K562 (cell line): ENCODE results near the gene NEDD4L. TPM values are rescaled to one million over a fixed set of nuclear protein-coding genes. Genes with fewer than 3 reads are reported as not detected.

ENCODE experiments used
- ATAC-seq: fragments of 200-7000 bp; cut with Tn5 transposase; 3 replicates; pipeline ENCODE4 v1.9.1; 2020; ENCODE audit warnings: moderate library complexity
- BruUV-seq: library from RNA; stranded (reverse); fragments of 400-500 nt; replicated peaks from 2 replicates; lab custom pipeline; 2021; lab: Mats Ljungman, UMichigan
- CTCF ChIA-PET: fragments of 300-600 bp; formaldehyde crosslinking; extraction: SDS; loops from one replicate; lab custom pipeline; 2021; ENCODE audit warnings: low intra/inter-chr PET ratio; lab: Yijun Ruan, JAX
- POLR2A ChIA-PET: fragments of 300-600, 350-650 bp; sonication (Branson Sonifier 250); formaldehyde crosslinking; extraction: SDS; loops from one replicate; lab custom pipeline; 2021; ENCODE audit warnings: antibody characterized with exemption, inconsistent platforms; lab: Yijun Ruan, JAX
- DNase-seq, 4 experiments: peaks; one replicate each; pipeline versions ENCODE4 v3.0.0 to v3.0.0-alpha.2; 2011 to 2018; ENCODE audit warnings: low spot score in 3 of 4, mixed read lengths in 3 of 4; ENCODE audit errors: extremely low read depth in 1 of 4
- FAIRE-seq: peaks from 2 replicates; lab custom pipeline; 2011; peaks lifted over from hg19 to GRCh38; lab: Jason Lieb, UNC
- H2AFZ ChIP-seq: 2 replicates; pipeline ENCODE4 v1.6.0; 2011; ENCODE audit warnings: low read depth, low read length, control low read depth, inconsistent platforms
- H3K27ac ChIP-seq: fragments of 200-600 bp; 3 replicates; pipeline ENCODE4 v1.8.0; 2011; ENCODE audit warnings: low read depth, mild to moderate bottlenecking, control low read depth, inconsistent platforms, low read length, moderate library complexity, mixed read lengths; ENCODE audit errors: extremely low read depth
- H3K27me3 ChIP-seq, 2 experiments: fragments of 300-600 bp in 1 of 2; 2 replicates in 1 of 2; 3 replicates in 1 of 2; pipeline versions ENCODE4 v1.6.0 to v1.8.0; 2011; ENCODE audit warnings: inconsistent platforms in 2 of 2, low read length in 2 of 2, mild to moderate bottlenecking in 1 of 2, mixed read lengths in 1 of 2, moderate library complexity in 1 of 2; ENCODE audit not compliant: control insufficient read depth in 2 of 2, insufficient read depth in 2 of 2
- H3K36me3 ChIP-seq: fragments of 300-600 bp; 3 replicates; pipeline ENCODE4 v1.8.0; 2011; ENCODE audit warnings: mild to moderate bottlenecking, low read length, inconsistent platforms; ENCODE audit not compliant: control insufficient read depth, insufficient read depth
- H3K4me1 ChIP-seq, 2 experiments: fragments of 200-600 bp in 1 of 2; replicated peaks in 1 of 2; 2 replicates in 1 of 2; 3 replicates in 1 of 2; pipeline versions ENCODE4 v1.5.1 to v1.8.0; 2011; ENCODE audit warnings: inconsistent platforms in 2 of 2, low read length in 2 of 2, mild to moderate bottlenecking in 1 of 2, mixed read lengths in 1 of 2, moderate library complexity in 1 of 2; ENCODE audit not compliant: control insufficient read depth in 2 of 2, insufficient read depth in 2 of 2
- H3K4me2 ChIP-seq: 2 replicates; pipeline ENCODE4 v1.6.1; 2011; ENCODE audit warnings: low read length, control low read depth, inconsistent platforms, mixed read lengths; ENCODE audit not compliant: insufficient read depth
- H3K4me3 ChIP-seq: fragments of 200-600 bp; sonication (generic), shearing (Covaris generic); 2 replicates; pipeline ENCODE4 v1.5.1; 2016; ENCODE audit warnings: control low read depth, inconsistent platforms
- H3K79me2 ChIP-seq: fragments of 200-600 bp; 3 replicates; pipeline ENCODE4 v1.8.0; 2011; ENCODE audit warnings: low read length, inconsistent platforms; ENCODE audit not compliant: control insufficient read depth, insufficient read depth
- H3K9ac ChIP-seq, 2 experiments: 2 replicates each; pipeline versions ENCODE4 v1.6.0 to v1.6.1; 2011; ENCODE audit warnings: low read depth in 2 of 2, low read length in 2 of 2, control low read depth in 1 of 2, inconsistent platforms in 1 of 2, mild to moderate bottlenecking in 1 of 2, mixed read lengths in 1 of 2; ENCODE audit not compliant: insufficient read depth in 1 of 2
- H3K9me1 ChIP-seq: one replicate; pipeline ENCODE4 v1.6.0; 2011; ENCODE audit warnings: inconsistent platforms, mild to moderate bottlenecking, low read length, moderate library complexity; ENCODE audit not compliant: control insufficient read depth, insufficient read depth
- H3K9me3 ChIP-seq: replicated peaks from 2 replicates; pipeline ENCODE4 v1.5.1; 2011; ENCODE audit warnings: low read depth, low read length, inconsistent platforms; ENCODE audit not compliant: control insufficient read depth, insufficient read depth
- H4K20me1 ChIP-seq: replicated peaks from 2 replicates; pipeline ENCODE4 v1.6.1; 2011; ENCODE audit warnings: low read length, inconsistent platforms, mixed read lengths; ENCODE audit not compliant: control insufficient read depth, insufficient read depth
- ARID2 ChIP-seq: fragments of 450-650 bp; IDR thresholded peaks from 2 replicates; pipeline ENCODE4 v1.6.1; 2017; ENCODE audit warnings: antibody characterized with exemption, mild to moderate bottlenecking
- CREB3 ChIP-seq: fragments of 450-650 bp; conservative IDR thresholded peaks from 2 replicates; pipeline ENCODE4 v1.6.1; 2016; ENCODE audit warnings: missing genetic modification characterization, low read depth, mild to moderate bottlenecking, missing compliant biosample characterization, moderate library complexity
- ESRRA ChIP-seq: fragments of 450-650 bp; IDR thresholded peaks from 2 replicates; pipeline ENCODE4 v1.6.1; 2014; ENCODE audit warnings: low read depth, mild to moderate bottlenecking, moderate library complexity, borderline replicate concordance
- EWSR1 ChIP-seq: fragments of 450-650 bp; IDR thresholded peaks from 2 replicates; pipeline ENCODE4 v1.6.1; 2018; ENCODE audit warnings: borderline replicate concordance, mild to moderate bottlenecking, low read depth, moderate library complexity; ENCODE audit not compliant: partially characterized antibody
- FOXJ2 ChIP-seq: fragments of 200-800 bp; sonication (Bioruptor generic); IDR thresholded peaks from 2 replicates; pipeline ENCODE4 v1.6.1; 2016; ENCODE audit warnings: missing genetic modification characterization, missing compliant biosample characterization
- HLTF ChIP-seq: fragments of 450-650 bp; IDR thresholded peaks from 2 replicates; pipeline ENCODE4 v1.6.1; 2016
- SMAD4 ChIP-seq: fragments of 250-450 bp; sonication (Bioruptor Pico); conservative IDR thresholded peaks from 2 replicates; pipeline ENCODE4 v1.8.0; 2021; ENCODE audit warnings: inconsistent platforms, mild to moderate bottlenecking, moderate library complexity
- SMARCA4 ChIP-seq: fragments of 450-650 bp; IDR thresholded peaks from 2 replicates; pipeline ENCODE4 v1.6.1; 2016
- TAF7 ChIP-seq: fragments of 450-650 bp; IDR thresholded peaks from 2 replicates; pipeline ENCODE4 v1.6.1; 2016; ENCODE audit warnings: missing genetic modification characterization, missing compliant biosample characterization
- ZNF830 ChIP-seq: fragments of 250-450 bp; sonication (Bioruptor Pico); IDR thresholded peaks from 2 replicates; pipeline ENCODE4 v1.5.0; 2021; ENCODE audit warnings: mild to moderate bottlenecking
- WGBS: fragments of 100-300 bp; shearing (Covaris generic); methylation state at CpG from one replicate; pipeline ENCODE4 v1.1.6; 2016; ENCODE audit warnings: low coverage, mixed read lengths; ENCODE audit not compliant: insufficient coverage; ENCODE audit errors: missing lambda C conversion rate; 5-methylcytosine and 5-hydroxymethylcytosine counted together
- in situ Hi-C: fragments of 300-500 bp; cut with MboI; formaldehyde crosslinking; loops from 4 replicates; pipeline ENCODE4 v1.15.0; 2018; ENCODE audit warnings: inconsistent platforms, mixed read lengths
- intact Hi-C: fragments of 100-400 bp; cut with micrococcal nuclease; formaldehyde crosslinking; loops from 2 replicates; pipeline ENCODE4 v1.14.2; 2022
- polyA plus RNA-seq, 8 experiments: library from polyadenylated mRNA; depleted of rRNA in 4 of 8; stranded (reverse) in 5 of 8; unstranded in 3 of 8; fragments of >200 nt; fragmentation: Nextera tagmentation in 2 of 8; fragmentation: Illumina TruSeq in 1 of 8; extraction: Ambion mirVana in 2 of 8; extraction: Trizol in 1 of 8; gene quantifications; 2 replicates each; pipeline versions ENCODE4 v1.2.1 to v1.2.3, GENCODE V29; 2011 to 2014; ENCODE audit warnings: inconsistent platforms in 1 of 8, missing spikeins in 1 of 8
- total RNA-seq, 7 experiments: library from RNA; depleted of rRNA in 6 of 7; stranded (reverse); fragments of >200 nt in 6 of 7; fragmentation: Illumina TruSeq in 2 of 7; extraction: Trizol in 2 of 7; gene quantifications; 2 replicates each; pipeline versions ENCODE4 v1.2.1 to v1.2.3, GENCODE V29; 2011 to 2021; ENCODE audit warnings: low replicate concordance in 1 of 7
- TF ChIP-seq, protein P1 (sequence below): fragments of 450-650 bp; formaldehyde crosslinking; conservative IDR thresholded peaks from 2 replicates; pipeline ENCODE4 v1.4.0; 2022; ENCODE audit warnings: mild to moderate bottlenecking, missing genetic modification characterization
- TF ChIP-seq, protein P2 (sequence below): sonication (generic); formaldehyde crosslinking; IDR thresholded peaks from 2 replicates; pipeline ENCODE4 v1.8.0; 2022; ENCODE audit warnings: mild to moderate bottlenecking, missing genetic modification reagents

Gene NEDD4L
- total and polyA plus RNA-seq, 9 of the 15 experiments (the other 6 are each of a cell fraction or from before 2014, with no cell fraction given) = 8.1 to 33.4 (median 19.9) TPM

GRCh38 chr18:58429442-58429841 is 385.4 kb downstream of the NEDD4L start:
- H3K27me3 ChIP-seq = peaks cover 3 to 10% of the 10 kb centered on the region in 2 experiments; a peak in 3 of 5 replicates
- no peak overlapping the region for H3K9ac ChIP-seq
- H3K79me2 ChIP-seq = no peaks in the 10 kb centered on the region
- in situ Hi-C loops = no loop called here
- no peak overlapping the region for H3K4me2 ChIP-seq
- FAIRE-seq (no peak), DNase-seq (no peak), ATAC-seq (no peak)
- H4K20me1 ChIP-seq = no peaks in the 10 kb centered on the region; the same call in 1 of the 2 replicates
- no peaks in the 10 kb centered on the region for H3K9me1 ChIP-seq
- H3K4me1 ChIP-seq = no peaks in the 10 kb centered on the region
- intact Hi-C loops = no loop called here
- BruUV-seq = no TSS peak
- CTCF ChIA-PET = no interaction called here
- no peaks in the 10 kb centered on the region for H3K36me3 ChIP-seq
- no peaks in the 10 kb centered on the region for H3K9me3 ChIP-seq
- H3K4me3 ChIP-seq = no peak overlapping the region
- WGBS = 0% methylated on average over 6 of the region's 6 CpGs
- H3K27ac ChIP-seq = no peak overlapping the region
- POLR2A ChIA-PET = interaction anchor here (0.5 kb wide), 1 partner anchor 554 kb away, joined by 4 read pairs; no protein-coding TSS in a partner anchor
- H2AFZ ChIP-seq = no peak overlapping the region
- TF ChIP-seq, protein P1, sequence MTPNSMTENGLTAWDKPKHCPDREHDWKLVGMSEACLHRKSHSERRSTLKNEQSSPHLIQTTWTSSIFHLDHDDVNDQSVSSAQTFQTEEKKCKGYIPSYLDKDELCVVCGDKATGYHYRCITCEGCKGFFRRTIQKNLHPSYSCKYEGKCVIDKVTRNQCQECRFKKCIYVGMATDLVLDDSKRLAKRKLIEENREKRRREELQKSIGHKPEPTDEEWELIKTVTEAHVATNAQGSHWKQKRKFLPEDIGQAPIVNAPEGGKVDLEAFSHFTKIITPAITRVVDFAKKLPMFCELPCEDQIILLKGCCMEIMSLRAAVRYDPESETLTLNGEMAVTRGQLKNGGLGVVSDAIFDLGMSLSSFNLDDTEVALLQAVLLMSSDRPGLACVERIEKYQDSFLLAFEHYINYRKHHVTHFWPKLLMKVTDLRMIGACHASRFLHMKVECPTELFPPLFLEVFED (CRISPR knock-in tag) = no peak
- TF ChIP-seq TAF7 = no peak
- no peak for TF ChIP-seq ESRRA
- no peak for TF ChIP-seq SMARCA4
- no peak for TF ChIP-seq ZNF830 (CRISPR knock-in tag)
- no peak for TF ChIP-seq CREB3 (tag)
- no peak for TF ChIP-seq SMAD4 (CRISPR knock-in tag)
- no peak for TF ChIP-seq HLTF
- no peak for TF ChIP-seq EWSR1
- no peak for TF ChIP-seq FOXJ2 (tag)
- no peak for TF ChIP-seq ARID2
- TF ChIP-seq, protein P2, sequence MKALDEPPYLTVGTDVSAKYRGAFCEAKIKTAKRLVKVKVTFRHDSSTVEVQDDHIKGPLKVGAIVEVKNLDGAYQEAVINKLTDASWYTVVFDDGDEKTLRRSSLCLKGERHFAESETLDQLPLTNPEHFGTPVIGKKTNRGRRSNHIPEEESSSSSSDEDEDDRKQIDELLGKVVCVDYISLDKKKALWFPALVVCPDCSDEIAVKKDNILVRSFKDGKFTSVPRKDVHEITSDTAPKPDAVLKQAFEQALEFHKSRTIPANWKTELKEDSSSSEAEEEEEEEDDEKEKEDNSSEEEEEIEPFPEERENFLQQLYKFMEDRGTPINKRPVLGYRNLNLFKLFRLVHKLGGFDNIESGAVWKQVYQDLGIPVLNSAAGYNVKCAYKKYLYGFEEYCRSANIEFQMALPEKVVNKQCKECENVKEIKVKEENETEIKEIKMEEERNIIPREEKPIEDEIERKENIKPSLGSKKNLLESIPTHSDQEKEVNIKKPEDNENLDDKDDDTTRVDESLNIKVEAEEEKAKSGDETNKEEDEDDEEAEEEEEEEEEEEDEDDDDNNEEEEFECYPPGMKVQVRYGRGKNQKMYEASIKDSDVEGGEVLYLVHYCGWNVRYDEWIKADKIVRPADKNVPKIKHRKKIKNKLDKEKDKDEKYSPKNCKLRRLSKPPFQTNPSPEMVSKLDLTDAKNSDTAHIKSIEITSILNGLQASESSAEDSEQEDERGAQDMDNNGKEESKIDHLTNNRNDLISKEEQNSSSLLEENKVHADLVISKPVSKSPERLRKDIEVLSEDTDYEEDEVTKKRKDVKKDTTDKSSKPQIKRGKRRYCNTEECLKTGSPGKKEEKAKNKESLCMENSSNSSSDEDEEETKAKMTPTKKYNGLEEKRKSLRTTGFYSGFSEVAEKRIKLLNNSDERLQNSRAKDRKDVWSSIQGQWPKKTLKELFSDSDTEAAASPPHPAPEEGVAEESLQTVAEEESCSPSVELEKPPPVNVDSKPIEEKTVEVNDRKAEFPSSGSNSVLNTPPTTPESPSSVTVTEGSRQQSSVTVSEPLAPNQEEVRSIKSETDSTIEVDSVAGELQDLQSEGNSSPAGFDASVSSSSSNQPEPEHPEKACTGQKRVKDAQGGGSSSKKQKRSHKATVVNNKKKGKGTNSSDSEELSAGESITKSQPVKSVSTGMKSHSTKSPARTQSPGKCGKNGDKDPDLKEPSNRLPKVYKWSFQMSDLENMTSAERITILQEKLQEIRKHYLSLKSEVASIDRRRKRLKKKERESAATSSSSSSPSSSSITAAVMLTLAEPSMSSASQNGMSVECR (CRISPR knock-in tag) = no peak
